Stimulated activated naive B cell treated with anti-CD40 and anti-IgM and Interleukin-4, amounts not matched to agents 10 μg/mL and 1 μg/mL and 100 μg/mL, for 72 hours (primary cell): ENCODE measurements around the gene ANAPC16.
A peak's percentile ranks its signal among the peaks of the same experiment; 100 is the strongest.
"Not testable (repeated sequence)": the region's sequence is repeated elsewhere in the genome, so short reads cannot be mapped to it uniquely, and the experiment has no call there.

Source experiments
- ATAC-seq, 2 donors: fragments of 150-1000 bp; cut with Tn5 transposase; replicated peaks; 2 replicates each; pipeline ENCODE4 v1.10.0; 2021; ENCODE audit warnings: moderate library complexity in 1 of 2
- DNase-seq: peaks from one replicate; pipeline ENCODE4 v3.0.0; 2021
- H3K27ac Mint-ChIP-seq: one replicate; pipeline ENCODE4 v1.8.0; 2022; ENCODE audit warnings: mild to moderate bottlenecking, mixed read lengths
- H3K27me3 Mint-ChIP-seq, 2 donors: one replicate each; pipeline ENCODE4 v1.8.0; 2022; ENCODE audit warnings: mixed read lengths in 2 of 2
- H3K36me3 Mint-ChIP-seq, 2 donors: one replicate each; pipeline ENCODE4 v1.8.0; 2022; ENCODE audit warnings: mixed read lengths in 2 of 2, mild to moderate bottlenecking in 1 of 2
- H3K4me1 Mint-ChIP-seq, 2 donors: one replicate each; pipeline ENCODE4 v1.8.0; 2022; ENCODE audit warnings: mixed read lengths in 2 of 2, mild to moderate bottlenecking in 1 of 2
- H3K4me3 Mint-ChIP-seq, 2 donors: one replicate each; pipeline ENCODE4 v1.8.0; 2022; ENCODE audit warnings: mild to moderate bottlenecking in 2 of 2, mixed read lengths in 2 of 2, moderate library complexity in 1 of 2
- H3K9me3 Mint-ChIP-seq, 2 donors: one replicate each; pipeline ENCODE4 v1.8.0; 2022; ENCODE audit warnings: mixed read lengths in 2 of 2, mild to moderate bottlenecking in 1 of 2

ANAPC16 gene

DNA sequence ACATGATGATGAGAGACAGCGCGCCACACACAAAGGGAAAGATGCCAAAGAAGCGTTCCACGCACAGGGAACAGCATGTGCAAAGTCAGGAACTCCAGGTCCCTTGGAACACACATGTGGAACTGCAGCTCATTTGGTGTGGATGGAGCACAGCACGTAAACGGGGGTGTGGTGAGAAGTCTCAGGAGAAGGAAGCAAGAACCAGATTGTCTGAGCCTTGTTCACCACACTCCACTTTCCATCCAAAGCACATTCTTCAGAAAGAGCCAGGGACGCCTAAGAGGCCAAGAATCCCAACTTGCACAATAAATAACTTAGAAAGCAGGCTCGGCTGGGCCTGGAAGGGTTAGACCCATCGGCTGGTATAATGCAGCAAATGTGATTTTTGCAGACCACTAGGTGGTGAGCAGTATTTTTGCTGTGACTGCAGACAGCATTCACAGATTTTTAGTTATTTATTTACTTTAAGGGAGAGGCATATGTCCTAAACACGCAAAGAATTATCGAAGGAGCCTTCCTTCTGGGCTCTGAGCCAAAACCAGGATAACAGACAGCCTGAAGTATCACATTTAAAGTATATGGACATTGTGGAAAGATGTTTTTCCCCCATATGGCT lies 28.1 kb downstream of the ANAPC16 start:
- no peak for DNase-seq
- no peak overlapping the region for H3K4me3 Mint-ChIP-seq

DNA sequence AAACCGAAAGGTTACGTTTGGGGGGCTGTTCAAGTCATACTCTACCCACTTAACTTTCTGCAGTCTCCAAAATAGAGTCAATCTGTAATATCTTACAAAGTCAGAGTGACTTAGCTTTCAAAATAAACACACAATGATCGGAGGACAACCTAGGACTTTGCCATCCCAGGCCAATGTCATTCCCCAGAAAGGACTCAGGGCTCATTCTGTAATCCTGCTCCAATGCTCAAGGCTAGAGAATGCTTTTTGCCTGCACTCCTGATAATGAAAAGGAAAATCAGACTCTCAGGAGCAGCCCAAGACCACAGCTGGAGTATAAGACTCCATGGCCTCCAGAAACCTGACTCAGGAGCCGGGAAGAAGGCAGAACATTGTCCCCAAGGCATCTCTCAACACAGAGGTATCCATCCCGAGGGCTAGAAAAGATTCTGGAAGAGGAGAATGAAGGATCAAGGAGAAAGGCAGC lies 28.8 kb downstream of the ANAPC16 start:
- Mint-ChIP-seq H3K4me1 (peaks cover 53 to 95% of the 10 kb centered on the region in 2 donors), H3K9me3 (no peaks in the 10 kb centered on the region), H3K27me3 (no peaks in the 10 kb centered on the region), H3K36me3 (peaks cover 0 to 3% of the 10 kb centered on the region in 2 donors), H3K27ac (peak overlapping the region; percentile 42), H3K4me3 (no peak overlapping the region)
- ATAC-seq: no peak
- DNase-seq: no peak

More for the DNA sequence above, 28.1 kb downstream of the ANAPC16 start:
- Mint-ChIP-seq H3K27ac (peak overlapping the region; percentile 42), H3K9me3 (no peaks in the 10 kb centered on the region), H3K27me3 (no peaks in the 10 kb centered on the region), H3K4me1 (peaks cover 53 to 97% of the 10 kb centered on the region in 2 donors), H3K36me3 (peaks cover 0 to 5% of the 10 kb centered on the region in 2 donors)
- no peak for ATAC-seq

DNA sequence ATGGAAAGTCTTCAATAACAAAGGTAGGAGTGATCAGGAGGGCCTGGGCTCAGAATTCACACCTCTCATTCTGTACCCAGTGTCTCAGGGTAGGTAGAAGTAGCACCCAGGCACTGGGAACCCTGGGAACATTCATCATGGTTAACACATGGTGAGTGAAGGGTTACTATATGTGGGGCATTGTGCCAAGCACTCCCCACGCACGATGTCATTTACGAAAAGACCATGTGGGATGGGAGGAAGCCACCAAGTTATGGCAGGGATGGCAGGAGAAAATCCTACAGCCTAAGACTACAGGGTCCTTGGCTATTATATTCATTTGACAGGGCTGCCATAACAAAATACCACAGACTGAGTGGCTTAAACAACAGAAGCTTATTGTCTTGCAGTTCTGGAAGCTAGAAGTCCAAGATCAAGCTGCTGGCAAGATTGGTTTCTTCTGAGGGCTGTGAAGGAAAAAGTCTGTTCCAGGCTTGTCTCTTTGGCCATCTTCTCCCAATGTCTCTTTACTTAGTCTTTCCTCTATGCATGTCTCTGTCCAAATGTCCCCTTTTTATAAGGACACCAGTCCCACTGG lies 30.2 kb downstream of the ANAPC16 start:
- H3K4me1 Mint-ChIP-seq: peaks cover 55 to 92% of the 10 kb centered on the region in 2 donors
- no peaks in the 10 kb centered on the region for H3K9me3 Mint-ChIP-seq
- no peaks in the 10 kb centered on the region for H3K36me3 Mint-ChIP-seq
- ATAC-seq: no peak
- no peak for DNase-seq
- peak overlapping the region; percentile 62 for H3K27ac Mint-ChIP-seq
- no peak overlapping the region for H3K4me3 Mint-ChIP-seq
- H3K27me3 Mint-ChIP-seq: no peaks in the 10 kb centered on the region

DNA sequence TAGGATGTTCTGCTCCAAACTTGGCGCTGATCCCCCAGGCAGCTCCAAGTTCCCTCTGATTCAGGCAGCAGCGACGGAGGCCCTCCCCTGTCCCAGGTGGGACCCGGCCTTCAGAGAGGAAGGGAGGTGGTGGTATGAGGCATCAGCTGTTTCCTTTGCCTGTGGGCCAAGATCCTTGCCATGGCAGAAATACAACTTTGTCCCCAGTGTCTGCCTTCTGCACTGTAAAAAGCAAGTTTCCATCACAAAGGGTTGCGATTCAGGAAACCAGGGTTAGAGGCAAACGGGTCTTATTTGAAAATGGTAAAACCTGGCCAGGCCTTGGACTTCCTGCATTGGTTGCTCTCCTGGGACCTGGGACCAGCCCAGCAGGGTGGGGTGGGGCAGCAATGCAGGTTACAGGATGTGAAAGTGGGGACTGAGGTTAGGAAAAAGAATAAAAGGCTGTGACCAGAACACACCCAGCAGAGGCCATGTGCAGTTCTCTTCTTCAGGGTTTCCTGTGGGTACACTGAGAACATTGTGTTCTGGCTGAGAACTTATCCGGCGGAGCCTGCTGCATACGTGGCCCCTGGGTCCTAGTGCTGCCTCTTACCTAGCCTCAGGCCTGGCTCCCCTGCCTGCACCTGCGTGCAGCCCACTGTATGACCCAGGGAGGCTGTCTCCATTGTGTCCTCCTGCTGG lies 32.8 kb downstream of the ANAPC16 start:
- Mint-ChIP-seq H3K27ac (peak overlapping the region; percentile 96), H3K4me3 (peak overlapping the region; percentile 74 to 77), H3K36me3 (no peaks in the 10 kb centered on the region), H3K4me1 (peaks cover 49 to 89% of the 10 kb centered on the region in 2 donors), H3K9me3 (no peaks in the 10 kb centered on the region), H3K27me3 (no peaks in the 10 kb centered on the region)
- ATAC-seq (peak; percentile 87 to 88), DNase-seq (peak; percentile 85)

DNA sequence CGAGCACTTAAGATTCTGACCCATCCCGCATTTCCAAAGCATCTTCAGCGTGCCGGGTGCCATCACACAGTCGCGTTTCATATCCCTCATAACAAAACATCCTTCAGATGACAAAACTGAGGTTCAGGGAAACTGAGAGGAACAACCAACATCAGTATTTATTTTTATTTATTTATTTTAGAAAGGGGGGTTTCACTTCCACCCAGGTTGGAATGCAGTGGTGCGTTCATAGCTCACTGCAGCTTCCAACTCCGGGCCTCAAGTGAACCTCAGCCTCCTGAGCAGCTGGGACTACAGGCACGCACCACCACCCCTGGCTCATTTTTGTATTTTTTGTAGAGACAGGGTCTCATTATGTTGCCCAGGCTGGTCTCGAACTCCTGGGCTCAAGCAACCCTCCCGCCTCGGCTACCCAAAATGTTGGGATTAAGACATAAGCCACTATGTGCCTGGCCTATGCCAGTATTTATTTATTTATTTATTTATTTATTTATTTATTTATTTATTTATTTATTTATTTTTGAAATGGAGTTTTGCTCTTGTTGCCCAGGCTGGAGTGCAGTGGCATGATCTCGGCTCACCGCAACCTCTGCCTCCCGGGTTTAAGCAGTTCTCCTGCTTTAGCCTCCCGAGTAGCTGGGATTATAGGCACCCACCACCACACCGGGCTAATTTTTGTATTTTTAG lies 33.5 kb downstream of the ANAPC16 start:
- DNase-seq, H3K27me3 Mint-ChIP-seq, H3K36me3 Mint-ChIP-seq, H3K9me3 Mint-ChIP-seq: not testable (repeated sequence)
- Mint-ChIP-seq H3K27ac (peak overlapping the region; percentile 96), H3K4me3 (peak overlapping the region; percentile 74 to 77), H3K4me1 (peaks cover 45 to 84% of the 10 kb centered on the region in 2 donors)
- ATAC-seq: peak; percentile 9 to 22

DNA sequence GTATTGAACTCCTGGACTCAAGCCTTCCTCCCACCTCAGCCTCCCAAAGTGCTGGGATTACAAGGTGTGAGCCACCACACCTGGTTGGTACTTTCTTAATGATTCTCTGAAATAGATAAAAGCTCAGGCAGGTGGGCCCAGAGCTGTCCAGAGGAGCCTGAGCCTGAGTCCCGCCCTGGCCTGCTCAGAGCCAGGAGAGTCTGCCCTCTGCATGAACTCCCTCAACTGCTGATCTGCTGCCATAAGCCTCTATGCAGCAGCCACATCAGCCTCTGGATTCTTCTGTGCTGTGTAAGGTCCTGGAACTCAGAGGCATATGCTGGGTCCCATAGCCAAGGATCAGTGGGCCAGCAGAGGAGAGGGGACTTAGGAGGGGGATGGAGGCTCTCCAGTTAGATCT lies 34.9 kb downstream of the ANAPC16 start:
- Mint-ChIP-seq H3K27me3 (no peaks in the 10 kb centered on the region), H3K27ac (no peak overlapping the region), H3K36me3 (no peaks in the 10 kb centered on the region), H3K9me3 (no peaks in the 10 kb centered on the region), H3K4me3 (peak overlapping the region in 1 of 2 donors; percentile 44), H3K4me1 (peaks cover 45 to 84% of the 10 kb centered on the region in 2 donors)
- no peak for DNase-seq
- no peak for ATAC-seq

DNA sequence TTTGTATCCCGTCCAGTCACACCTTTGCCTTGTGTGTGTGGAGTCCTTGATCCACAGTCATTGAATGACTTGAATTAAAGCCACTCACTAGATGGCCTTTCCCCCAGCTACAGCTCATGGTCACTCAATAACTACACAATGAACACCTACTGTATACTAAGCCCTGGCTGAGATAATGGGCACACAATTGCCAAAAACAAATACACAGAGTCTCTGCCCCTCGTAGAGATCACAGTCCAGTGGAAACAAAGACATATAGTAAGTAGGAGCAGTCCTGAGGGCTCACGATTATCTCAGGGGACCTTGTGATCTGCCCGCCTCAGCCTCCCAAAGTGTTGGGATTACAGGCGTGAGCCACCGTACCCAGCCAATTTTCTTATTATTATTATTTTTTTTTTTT lies 35.8 kb downstream of the ANAPC16 start:
- Mint-ChIP-seq H3K9me3 (no peaks in the 10 kb centered on the region), H3K27me3 (no peaks in the 10 kb centered on the region), H3K4me3 (no peak overlapping the region), H3K36me3 (no peaks in the 10 kb centered on the region), H3K27ac (peak overlapping the region; percentile 14), H3K4me1 (peaks cover 44 to 83% of the 10 kb centered on the region in 2 donors)
- DNase-seq: no peak
- no peak for ATAC-seq

DNA sequence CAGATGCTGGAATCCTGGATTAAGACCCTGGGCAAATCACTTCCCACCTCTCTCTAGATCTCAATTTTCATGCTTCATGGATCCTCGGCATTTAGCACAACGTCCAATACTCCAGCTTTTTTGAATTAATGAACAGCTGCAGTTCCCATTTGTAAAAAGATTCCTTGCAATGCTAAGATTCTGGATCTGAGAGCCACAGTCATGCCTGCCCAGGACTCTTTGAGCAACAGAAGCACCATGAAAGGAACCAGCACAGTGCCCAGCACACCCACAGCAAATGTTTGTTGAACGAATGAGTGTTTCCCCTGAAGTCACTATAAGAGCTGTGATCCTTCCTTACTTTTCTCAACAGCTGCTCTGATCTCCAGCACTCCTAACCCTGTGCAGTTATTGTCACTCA lies 37.2 kb downstream of the ANAPC16 start:
- DNase-seq (no peak), ATAC-seq (no peak)
- H3K36me3 Mint-ChIP-seq: no peaks in the 10 kb centered on the region
- H3K4me1 Mint-ChIP-seq: peaks cover 48 to 82% of the 10 kb centered on the region in 2 donors
- peak overlapping the region; percentile 20 for H3K27ac Mint-ChIP-seq
- no peaks in the 10 kb centered on the region for H3K9me3 Mint-ChIP-seq
- no peaks in the 10 kb centered on the region for H3K27me3 Mint-ChIP-seq
- H3K4me3 Mint-ChIP-seq: no peak overlapping the region

DNA sequence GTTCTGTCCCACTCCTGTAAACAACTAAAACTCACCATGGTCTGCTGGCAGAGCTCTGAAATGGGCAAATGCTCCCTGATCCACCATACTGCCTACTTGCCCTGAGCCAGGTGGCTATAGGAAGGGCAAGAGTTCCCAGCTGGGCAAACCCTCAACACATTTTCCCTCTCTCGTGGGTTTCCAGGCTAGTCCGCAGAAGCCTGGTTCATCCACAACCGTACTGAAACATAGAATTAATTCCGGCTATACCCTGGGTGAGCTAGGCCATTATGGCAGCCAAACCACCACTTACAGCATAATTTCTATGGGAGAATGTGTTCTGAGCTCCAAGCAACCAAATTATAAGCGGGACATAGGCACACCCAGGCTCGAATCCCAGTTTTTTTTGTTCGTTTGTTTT lies 37.8 kb downstream of the ANAPC16 start:
- Mint-ChIP-seq H3K27me3 (no peaks in the 10 kb centered on the region), H3K27ac (peak overlapping the region; percentile 22), H3K4me3 (no peak overlapping the region), H3K4me1 (peaks cover 45 to 80% of the 10 kb centered on the region in 2 donors), H3K36me3 (no peaks in the 10 kb centered on the region), H3K9me3 (no peaks in the 10 kb centered on the region)
- no peak for ATAC-seq
- no peak for DNase-seq

DNA sequence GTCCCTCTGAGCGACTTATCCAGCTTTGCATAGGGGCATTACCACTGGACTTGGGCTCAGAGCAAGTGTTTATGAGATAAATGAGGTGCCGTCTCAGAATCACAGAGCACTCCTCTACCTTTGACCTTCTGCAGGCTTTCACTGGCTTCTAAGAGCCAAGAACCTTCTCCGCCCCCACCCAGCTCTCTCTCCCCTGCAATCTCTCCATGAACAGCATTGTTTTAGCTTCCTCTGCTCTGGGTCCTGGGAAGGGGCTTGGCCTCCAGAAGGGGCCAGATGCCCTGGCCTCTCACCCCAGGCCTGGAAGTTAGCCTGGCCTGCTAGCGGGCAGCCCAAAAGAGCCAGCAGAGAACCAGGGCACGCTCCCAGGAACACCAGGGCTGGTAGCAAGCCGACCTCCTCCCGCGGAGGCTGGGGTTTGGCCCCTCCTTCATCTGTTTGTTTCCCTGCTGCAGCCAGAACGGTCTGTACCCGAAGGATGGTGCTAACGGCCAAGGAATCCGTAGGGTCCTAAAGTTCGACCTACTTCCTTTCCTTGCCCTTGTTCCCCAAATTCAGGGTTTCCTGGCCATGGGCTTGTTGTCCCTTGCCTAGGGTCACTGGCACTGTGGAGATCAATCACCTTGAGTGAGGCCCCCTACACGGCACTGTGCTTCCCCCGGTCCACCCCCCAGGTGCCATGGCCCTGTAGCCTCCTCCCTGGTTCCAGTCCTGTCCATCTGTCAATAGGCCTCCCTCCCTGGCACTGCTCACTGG lies 39.2 kb downstream of the ANAPC16 start:
- H3K36me3 Mint-ChIP-seq: no peaks in the 10 kb centered on the region
- H3K9me3 Mint-ChIP-seq: no peaks in the 10 kb centered on the region
- peak overlapping the region; percentile 61 to 75 for H3K4me3 Mint-ChIP-seq
- no peaks in the 10 kb centered on the region for H3K27me3 Mint-ChIP-seq
- peak overlapping the region; percentile 72 for H3K27ac Mint-ChIP-seq
- peak; percentile 30 to 33 for ATAC-seq
- peaks cover 51 to 82% of the 10 kb centered on the region in 2 donors for H3K4me1 Mint-ChIP-seq
- no peak for DNase-seq

DNA sequence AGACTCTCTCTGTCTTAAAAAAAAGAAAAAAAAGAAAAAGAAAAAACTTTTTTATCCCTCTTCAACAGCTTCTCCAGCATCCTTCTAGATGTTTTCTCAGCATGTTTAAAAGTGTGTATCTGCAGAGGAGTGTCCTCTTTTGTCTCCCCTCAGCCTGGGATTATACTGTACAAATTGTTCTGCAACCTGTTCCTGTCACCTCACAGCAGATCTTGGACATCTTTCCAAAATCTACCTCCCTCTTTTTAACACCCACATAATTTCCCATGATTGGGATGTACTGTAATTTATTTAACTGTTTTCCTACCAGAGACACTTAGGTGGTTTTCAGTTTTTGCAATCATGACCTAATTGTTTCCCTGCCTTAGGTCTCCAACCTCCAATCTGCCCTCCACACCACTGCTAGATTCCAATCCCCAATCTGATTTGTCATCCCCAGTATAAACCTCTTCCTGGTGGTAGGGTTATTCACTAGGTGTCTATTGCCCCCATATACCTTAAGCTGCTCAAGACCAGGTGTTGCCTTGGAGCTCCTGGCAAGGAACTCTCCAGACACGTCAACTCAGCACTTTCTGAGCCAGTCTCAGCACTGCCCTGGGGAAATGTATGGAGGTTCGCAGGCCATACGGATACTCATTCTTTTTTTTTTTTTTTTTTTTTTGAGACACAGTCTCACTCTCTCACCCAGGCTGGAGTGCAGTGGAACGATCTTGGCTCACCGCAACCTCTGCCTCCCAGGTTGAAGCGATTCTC lies 40.3 kb downstream of the ANAPC16 start:
- Mint-ChIP-seq H3K4me3 (no peak overlapping the region), H3K27me3 (no peaks in the 10 kb centered on the region), H3K36me3 (no peaks in the 10 kb centered on the region), H3K4me1 (peaks cover 55 to 85% of the 10 kb centered on the region in 2 donors), H3K9me3 (no peaks in the 10 kb centered on the region), H3K27ac (peak overlapping the region; percentile 68)
- ATAC-seq (no peak), DNase-seq (no peak)

DNA sequence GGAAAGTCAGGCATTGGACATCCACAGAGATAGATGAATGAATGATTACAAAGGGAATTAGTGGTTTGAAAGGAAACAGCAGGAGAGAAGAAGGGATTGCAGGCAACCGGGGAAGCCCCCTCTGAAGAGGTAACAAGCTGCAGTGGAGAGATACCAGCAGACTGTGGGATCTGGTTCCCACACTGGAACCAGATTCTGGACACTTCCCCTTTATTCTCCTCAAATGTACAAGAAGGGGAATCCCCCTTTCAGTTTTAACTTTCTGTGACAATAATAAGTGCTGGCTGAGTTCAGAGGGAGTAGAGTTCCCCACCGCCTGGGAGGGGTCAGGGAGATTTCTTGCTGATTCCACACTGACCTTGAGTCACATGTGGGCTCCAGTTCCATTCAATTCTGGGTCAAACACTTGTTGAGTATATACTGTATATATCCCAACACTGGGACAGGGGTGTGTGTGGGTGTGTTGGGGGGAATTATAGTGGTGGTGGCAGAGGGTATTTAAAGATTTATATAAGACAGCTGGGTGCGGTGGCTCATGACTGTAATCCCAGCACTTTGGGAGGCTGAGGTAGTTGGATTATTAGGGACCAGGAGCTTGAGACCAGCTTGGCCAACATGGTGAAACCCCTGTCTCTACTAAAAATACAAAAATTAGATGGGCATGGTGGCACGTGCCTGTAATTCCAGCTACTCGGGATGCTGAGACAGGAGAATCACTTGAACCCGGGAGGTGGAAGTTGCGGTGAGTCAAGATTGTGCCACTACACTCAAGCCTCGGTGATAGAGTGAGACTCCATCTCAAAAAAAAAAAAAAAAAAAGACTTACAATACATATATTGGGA lies 41.5 kb downstream of the ANAPC16 start:
- H3K27ac Mint-ChIP-seq: peak overlapping the region; percentile 85
- no peaks in the 10 kb centered on the region for H3K36me3 Mint-ChIP-seq
- ATAC-seq (peak; percentile 44), DNase-seq (peak; percentile 50)
- H3K4me3 Mint-ChIP-seq: peak overlapping the region in 1 of 2 donors; percentile 65
- H3K27me3 Mint-ChIP-seq: no peaks in the 10 kb centered on the region
- no peaks in the 10 kb centered on the region for H3K9me3 Mint-ChIP-seq
- peaks cover 56 to 85% of the 10 kb centered on the region in 2 donors for H3K4me1 Mint-ChIP-seq

DNA sequence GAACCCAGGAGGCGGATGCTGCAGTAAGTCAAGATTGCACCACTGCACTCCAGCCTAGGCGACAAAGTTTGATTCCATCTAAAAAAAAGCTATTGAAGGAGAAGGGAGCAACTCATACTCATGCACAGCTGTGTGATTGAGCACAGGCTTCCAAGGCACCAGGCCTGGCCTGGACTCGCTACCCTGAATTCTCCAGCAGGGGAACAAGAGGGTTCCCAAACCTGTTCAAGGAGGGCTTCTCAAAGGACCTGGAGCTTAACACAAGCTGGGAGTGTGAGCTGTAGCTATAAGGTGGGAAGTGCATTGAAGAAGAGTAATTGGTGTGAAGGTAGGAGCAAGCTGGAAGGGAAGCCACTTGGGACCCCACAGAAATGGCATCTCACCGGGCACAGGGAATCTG lies 42.8 kb downstream of the ANAPC16 start:
- Mint-ChIP-seq H3K9me3 (no peaks in the 10 kb centered on the region), H3K4me1 (peaks cover 48 to 77% of the 10 kb centered on the region in 2 donors), H3K27ac (no peak overlapping the region), H3K27me3 (no peaks in the 10 kb centered on the region), H3K4me3 (no peak overlapping the region), H3K36me3 (no peaks in the 10 kb centered on the region)
- no peak for ATAC-seq
- DNase-seq: no peak
